Subcutaneous adipose tissue (tissue), 4 donors: ENCODE results near the gene UNKL. TPM values are rescaled to one million over a fixed set of nuclear protein-coding genes. Genes with fewer than 3 reads are reported as not detected.

Experiments used
- total RNA-seq, 4 donors: library from RNA; depleted of rRNA; stranded (reverse); fragments of >200 nt; gene quantifications; one replicate each; pipeline ENCODE4 v1.1.0, GENCODE V29; 2016
- TF ChIP-seq, protein P1 (sequence below): fragments of 450-650 bp; IDR thresholded peaks from one replicate; pipeline ENCODE4 v1.5.1; 2016; ENCODE audit warnings: low read depth, mild to moderate bottlenecking, control low read depth, antibody characterized with exemption, moderate library complexity

The UNKL gene
- total RNA-seq, 4 donors from 2014 or later, result 14.3 to 49.2 (median 25.9) TPM

DNA sequence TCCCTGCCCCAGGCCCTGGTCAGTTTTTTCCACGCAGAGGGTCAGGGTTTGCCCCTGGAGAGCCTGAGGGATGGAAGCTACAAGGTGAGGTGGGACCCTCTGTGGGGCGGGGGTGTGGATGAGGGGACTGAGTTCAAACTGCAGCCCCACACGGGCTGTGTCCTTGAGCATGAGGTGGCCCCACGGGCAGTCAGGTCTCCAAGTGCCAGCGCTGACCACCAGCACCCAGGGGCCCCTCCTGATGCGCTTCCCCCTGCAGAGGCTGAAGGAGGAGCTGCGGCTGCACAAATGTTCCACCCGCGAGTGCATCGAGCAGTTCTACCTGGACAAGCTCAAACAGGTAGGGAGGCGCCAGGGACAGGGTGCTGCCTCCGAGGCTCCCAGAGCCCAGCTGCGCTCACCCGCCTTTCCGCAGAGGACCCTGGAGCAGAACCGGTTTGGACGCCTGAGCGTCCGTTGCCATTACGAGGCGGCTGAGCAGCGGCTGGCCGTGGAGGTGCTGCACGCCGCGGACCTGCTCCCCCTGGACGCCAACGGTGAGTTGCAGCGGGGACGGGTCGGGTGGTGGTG lies 67.1 kb downstream of the UNKL start:
- TF ChIP-seq, protein P1, sequence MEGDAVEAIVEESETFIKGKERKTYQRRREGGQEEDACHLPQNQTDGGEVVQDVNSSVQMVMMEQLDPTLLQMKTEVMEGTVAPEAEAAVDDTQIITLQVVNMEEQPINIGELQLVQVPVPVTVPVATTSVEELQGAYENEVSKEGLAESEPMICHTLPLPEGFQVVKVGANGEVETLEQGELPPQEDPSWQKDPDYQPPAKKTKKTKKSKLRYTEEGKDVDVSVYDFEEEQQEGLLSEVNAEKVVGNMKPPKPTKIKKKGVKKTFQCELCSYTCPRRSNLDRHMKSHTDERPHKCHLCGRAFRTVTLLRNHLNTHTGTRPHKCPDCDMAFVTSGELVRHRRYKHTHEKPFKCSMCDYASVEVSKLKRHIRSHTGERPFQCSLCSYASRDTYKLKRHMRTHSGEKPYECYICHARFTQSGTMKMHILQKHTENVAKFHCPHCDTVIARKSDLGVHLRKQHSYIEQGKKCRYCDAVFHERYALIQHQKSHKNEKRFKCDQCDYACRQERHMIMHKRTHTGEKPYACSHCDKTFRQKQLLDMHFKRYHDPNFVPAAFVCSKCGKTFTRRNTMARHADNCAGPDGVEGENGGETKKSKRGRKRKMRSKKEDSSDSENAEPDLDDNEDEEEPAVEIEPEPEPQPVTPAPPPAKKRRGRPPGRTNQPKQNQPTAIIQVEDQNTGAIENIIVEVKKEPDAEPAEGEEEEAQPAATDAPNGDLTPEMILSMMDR, result no peak

DNA sequence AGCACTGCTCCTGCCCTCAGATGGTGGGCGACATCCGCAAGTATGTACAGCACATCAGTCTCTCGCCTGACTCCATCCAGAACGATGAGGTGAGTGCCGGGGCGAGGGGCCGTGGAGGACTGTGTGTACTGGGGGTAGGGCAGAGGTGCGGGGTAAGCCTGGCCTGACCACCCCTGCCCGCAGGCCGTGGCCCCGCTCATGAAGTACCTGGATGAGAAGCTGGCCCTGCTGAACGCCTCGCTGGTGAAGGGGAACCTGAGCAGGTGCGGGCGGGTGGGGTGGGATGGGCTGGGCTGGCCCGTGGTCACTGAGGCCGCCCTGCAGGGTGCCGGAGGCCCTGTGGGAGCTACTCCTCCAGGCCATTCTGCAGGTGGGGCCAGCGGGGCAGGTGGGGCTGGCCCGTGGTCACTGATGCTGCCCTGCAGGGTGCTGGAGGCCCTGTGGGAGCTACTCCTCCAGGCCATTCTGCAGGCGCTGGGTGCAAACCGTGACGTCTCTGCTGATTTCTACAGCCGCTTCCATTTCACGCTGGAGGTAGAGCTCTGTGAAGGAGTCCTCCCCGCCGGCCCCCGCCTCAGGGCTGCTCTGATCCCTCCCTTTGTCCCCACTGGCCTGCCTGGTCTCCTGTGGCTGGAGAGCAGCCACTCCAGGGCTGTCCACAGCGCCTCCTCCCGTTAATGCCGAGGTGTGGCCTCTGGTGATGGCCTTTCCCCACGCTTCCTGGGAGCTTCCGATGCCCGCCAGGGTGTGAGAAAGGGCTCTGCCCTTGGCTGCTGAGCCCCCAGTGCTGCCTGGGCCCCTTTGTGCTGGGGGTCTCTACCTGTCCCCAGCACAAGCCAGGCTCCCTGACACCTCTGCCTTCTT lies 67.8 kb downstream of the UNKL start:
- TF ChIP-seq, protein P1, result no peak

DNA sequence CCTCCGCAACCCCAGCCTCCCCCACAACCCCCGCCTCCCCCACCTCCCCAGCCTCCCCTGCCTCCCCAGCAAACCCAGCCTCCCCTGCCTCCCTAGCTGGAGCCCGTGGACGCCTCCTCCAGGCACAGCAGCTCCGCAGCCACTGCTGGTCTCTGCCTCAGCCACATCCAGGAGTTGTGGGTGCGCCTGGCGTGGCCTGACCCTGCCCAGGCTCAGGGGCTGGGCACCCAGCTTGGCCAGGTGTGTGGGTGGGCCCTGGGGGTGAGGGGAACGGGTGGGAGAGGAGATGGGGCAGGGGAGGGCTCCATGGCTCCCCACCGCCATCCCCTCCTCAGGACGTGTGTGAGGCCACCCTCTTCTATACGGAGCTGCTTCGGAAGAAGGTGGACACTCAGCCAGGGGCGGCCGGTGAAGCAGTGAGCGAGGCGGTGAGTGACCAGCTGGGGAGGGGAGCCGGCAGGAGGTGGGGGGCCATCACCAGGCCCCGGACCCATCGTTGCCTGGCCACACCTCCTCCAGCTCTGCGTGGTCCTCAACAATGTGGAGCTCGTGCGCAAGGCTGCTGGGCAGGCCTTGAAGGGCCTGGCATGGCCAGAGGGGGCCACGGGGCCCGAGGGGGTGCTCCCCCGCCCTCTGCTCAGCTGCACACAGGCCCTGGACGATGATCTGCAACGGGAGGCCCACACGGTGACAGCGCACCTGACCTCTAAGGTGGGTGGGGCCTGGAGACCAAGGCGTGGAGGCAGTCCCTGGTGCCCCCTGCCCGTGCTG lies 68.7 kb downstream of the UNKL start:
- TF ChIP-seq, protein P1, result no peak

DNA sequence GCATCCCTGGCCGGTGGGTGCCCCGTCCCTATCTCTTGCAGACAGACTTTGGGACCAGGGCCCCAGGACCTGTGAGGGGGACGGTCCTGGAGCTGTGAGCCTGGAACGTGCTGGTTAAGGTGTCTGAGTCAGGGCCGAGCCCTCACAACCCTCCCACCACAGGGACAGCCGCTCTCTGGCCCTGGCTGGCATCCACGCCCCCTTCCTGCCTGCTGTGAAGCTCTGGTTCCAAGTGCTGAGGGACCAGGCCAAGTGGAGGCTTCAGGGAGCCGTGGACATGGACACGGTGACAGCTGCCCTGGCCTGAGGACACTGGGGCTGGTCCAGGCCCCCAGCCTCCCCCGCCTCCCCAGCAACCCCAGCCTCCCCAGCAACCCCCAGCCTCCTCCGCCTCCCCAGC lies 69.4 kb downstream of the UNKL start:
- TF ChIP-seq, protein P1, result no peak

DNA sequence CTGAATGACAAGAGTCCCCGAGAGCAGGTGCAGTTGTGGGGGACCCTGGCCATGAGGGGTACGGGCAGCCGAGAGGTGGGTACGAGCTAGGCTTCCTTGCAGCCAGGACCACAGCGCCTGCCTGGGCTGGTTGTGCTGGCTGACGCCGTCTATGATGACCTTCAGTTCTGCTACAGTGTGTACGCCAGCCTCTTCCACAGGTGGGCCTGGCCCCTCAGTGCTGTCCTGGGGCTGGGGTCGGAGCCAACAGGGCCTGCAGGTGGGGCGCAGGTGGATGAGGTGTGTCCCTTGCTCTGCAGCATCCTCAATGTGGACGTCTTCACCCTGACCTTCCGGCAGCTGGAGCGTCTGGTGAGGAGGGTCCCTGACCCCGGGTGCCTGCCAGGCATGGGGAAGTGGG lies 70.0 kb downstream of the UNKL start:
- TF ChIP-seq, protein P1, result no peak

DNA sequence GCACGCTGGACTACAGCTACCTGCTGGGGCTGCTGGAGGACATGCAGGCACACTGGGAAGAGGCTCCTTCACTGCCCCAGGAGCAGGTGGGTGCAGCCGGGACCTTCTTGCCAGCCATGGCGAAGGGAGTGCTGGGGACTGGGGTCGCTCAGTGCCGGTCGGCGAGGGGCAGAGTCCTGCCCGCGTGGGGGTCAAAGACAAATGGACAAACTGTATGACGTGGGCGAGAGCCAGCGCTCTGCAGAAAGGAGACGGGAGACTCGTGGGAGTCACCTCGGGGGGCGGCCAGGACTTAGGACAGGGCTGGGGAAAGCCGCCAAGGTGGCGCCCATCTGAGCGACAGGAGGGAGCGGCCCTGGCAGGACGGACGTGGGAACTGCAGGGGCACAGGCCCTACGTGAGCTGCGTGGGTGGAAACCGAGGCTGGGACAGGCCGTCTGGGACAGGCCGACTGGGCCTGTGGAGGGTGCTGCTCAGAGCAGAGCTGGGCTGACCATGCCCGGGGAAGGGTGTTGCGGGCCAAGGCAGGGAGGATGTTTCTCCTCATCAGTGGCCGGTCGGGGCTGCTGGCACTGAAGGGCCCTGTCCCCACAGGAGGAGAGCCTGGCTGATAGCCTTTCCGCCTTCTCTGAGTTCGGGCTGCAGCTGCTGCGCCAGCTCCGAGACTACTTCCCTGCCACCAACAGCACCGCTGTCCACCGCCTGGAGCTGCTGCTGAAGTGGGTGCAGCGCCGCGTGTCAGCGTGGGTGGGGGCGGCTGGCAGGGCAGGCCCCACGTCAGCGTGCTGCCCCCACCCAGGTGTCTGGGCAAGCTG lies 70.9 kb downstream of the UNKL start:
- TF ChIP-seq, protein P1, result no peak
